Osteoblast (primary cell): Measurements from ENCODE around the gene TSPAN4. TPM values are rescaled to one million over a fixed set of nuclear protein-coding genes. Genes with fewer than 3 reads are reported as not detected.

Experiments used
- DNase-seq: peaks from one replicate; pipeline ENCODE4 v3.0.0; 2011; ENCODE audit warnings: low spot score, mixed read lengths; ENCODE audit not compliant: insufficient read length; ENCODE audit errors: missing footprints
- H2AFZ ChIP-seq: 2 replicates; pipeline ENCODE4 v1.6.0; 2011; ENCODE audit warnings: mild to moderate bottlenecking, low read length
- H3K27ac ChIP-seq: 2 replicates; pipeline ENCODE4 v1.5.1; 2011; ENCODE audit warnings: mild to moderate bottlenecking, low read depth, low read length, moderate library complexity
- H3K27me3 ChIP-seq: 2 replicates; pipeline ENCODE4 v1.6.0; 2012; ENCODE audit warnings: mild to moderate bottlenecking, control low read depth, inconsistent platforms, low read length, moderate library complexity; ENCODE audit not compliant: insufficient read depth
- H3K36me3 ChIP-seq: 2 replicates; pipeline ENCODE4 v1.5.1; 2011; ENCODE audit warnings: mild to moderate bottlenecking, low read length, control low read depth, moderate library complexity; ENCODE audit not compliant: insufficient read depth
- H3K4me1 ChIP-seq: 2 replicates; pipeline ENCODE4 v1.5.1; 2011; ENCODE audit warnings: mild to moderate bottlenecking, low read length, control low read depth, moderate library complexity; ENCODE audit not compliant: insufficient read depth
- H3K4me2 ChIP-seq: 2 replicates; pipeline ENCODE4 v1.6.0; 2011; ENCODE audit warnings: mild to moderate bottlenecking, low read length; ENCODE audit not compliant: insufficient read depth
- H3K4me3 ChIP-seq: fragments of 200-600 bp; sonication (generic); 3 replicates; pipeline ENCODE4 v1.5.1; 2012; ENCODE audit warnings: mild to moderate bottlenecking, low read length, inconsistent platforms; ENCODE audit not compliant: insufficient read depth
- H3K79me2 ChIP-seq: 2 replicates; pipeline ENCODE4 v1.6.0; 2012; ENCODE audit warnings: mild to moderate bottlenecking, low read length, control low read depth, inconsistent platforms; ENCODE audit not compliant: insufficient read depth
- H3K9me3 ChIP-seq: 2 replicates; pipeline ENCODE4 v1.5.1; 2011; ENCODE audit warnings: low read depth, low read length, control low read depth
- H4K20me1 ChIP-seq: 2 replicates; pipeline ENCODE4 v1.6.0; 2012; ENCODE audit warnings: mild to moderate bottlenecking, low read length, control low read depth; ENCODE audit not compliant: insufficient read depth
- total RNA-seq: library from RNA; depleted of rRNA; stranded (reverse); fragments of >200 nt; gene quantifications from 2 replicates; pipeline ENCODE4 v1.2.3, GENCODE V29; 2012
- TF ChIP-seq, protein P1 (sequence below): IDR thresholded peaks from 2 replicates; pipeline ENCODE4 v1.5.1; 2011; ENCODE audit warnings: mild to moderate bottlenecking, low read depth, low read length, moderate library complexity; ENCODE audit errors: extremely low read depth

The TSPAN4 gene
- total RNA-seq, 1 donor: 168 TPM

DNA sequence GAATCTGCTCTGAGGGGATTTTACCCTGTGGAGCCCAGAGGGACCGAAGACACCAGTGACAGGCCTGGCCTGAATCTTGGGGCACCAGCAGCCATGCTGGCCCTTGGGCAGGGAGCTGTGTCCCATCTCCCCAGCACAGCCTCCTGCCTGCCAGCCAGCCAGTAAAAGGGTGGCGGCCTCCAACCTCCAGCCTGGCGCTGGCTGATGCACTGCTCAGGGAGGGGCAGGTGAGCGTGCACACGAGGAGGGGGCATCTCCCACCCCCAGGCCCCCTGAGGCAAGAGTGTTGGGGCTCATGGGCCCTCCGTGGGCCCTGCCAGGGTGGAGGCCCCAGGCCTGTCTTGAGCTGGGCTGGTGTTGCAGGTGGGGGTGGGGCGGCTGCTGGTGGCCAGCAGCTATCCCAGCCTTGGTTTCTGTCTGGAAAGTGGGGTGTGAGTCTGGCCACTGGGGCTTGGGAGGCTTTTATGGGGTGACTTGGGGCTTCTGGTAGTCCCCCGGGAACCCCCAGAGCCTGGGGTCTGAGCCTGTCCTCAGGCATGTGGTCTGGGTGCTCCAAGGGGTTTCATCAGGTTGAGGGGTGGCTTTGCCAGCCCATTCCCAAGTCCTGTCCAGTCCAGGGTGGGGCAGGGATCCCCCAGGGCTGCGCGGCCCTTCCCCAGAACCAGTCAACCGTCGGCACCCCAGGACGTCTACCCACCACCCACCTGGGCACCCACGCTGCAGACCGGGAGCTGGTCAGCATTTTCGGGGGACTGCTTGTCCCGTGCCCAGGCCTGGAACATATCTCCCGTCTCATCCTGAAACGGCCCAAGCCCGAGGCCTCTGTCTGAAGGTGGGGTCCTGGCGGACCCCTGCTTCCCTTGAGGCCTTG lies 17.8 kb downstream of the TSPAN4 start:
- Histone ChIP-seq H3K4me2 (peak overlapping the region; percentile 56), H3K4me1 (peaks cover 7% of the 10 kb centered on the region), H3K79me2 (peaks cover 59% of the 10 kb centered on the region), H3K9me3 (no peaks in the 10 kb centered on the region), H3K4me3 (no peak overlapping the region), H3K27ac (peak overlapping the region; percentile 70), H4K20me1 (peaks cover 56% of the 10 kb centered on the region), H3K27me3 (no peaks in the 10 kb centered on the region), H3K36me3 (peaks cover 4% of the 10 kb centered on the region), H2AFZ (no peak overlapping the region)
- TF ChIP-seq, protein P1, sequence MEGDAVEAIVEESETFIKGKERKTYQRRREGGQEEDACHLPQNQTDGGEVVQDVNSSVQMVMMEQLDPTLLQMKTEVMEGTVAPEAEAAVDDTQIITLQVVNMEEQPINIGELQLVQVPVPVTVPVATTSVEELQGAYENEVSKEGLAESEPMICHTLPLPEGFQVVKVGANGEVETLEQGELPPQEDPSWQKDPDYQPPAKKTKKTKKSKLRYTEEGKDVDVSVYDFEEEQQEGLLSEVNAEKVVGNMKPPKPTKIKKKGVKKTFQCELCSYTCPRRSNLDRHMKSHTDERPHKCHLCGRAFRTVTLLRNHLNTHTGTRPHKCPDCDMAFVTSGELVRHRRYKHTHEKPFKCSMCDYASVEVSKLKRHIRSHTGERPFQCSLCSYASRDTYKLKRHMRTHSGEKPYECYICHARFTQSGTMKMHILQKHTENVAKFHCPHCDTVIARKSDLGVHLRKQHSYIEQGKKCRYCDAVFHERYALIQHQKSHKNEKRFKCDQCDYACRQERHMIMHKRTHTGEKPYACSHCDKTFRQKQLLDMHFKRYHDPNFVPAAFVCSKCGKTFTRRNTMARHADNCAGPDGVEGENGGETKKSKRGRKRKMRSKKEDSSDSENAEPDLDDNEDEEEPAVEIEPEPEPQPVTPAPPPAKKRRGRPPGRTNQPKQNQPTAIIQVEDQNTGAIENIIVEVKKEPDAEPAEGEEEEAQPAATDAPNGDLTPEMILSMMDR: no peak
- no peak for DNase-seq

DNA sequence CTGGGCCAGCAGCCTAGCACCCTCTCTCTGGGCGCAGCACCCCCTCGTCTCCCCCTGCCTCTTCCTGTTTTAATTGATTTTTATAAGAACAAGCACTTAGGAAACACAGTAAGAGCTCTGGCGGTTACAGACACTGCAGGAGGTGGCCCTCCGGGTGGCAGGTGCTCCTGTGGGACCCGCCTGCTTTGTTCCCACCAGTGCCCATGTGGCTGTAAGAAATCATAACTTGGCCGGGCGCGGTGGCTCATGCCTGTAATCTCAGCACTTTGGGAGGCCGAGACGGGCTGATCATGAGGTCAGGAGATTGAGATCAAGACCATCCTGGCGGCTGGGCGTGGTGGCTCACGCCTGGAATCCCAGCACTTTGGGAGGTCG lies 18.4 kb downstream of the TSPAN4 start:
- Histone ChIP-seq H3K27ac (no peak overlapping the region), H3K9me3 (no peaks in the 10 kb centered on the region), H3K79me2 (peaks cover 54% of the 10 kb centered on the region), H3K4me2 (no peak overlapping the region), H3K4me3 (no peak overlapping the region), H4K20me1 (peaks cover 55% of the 10 kb centered on the region), H3K27me3 (no peaks in the 10 kb centered on the region), H2AFZ (no peak overlapping the region), H3K36me3 (peaks cover 8% of the 10 kb centered on the region), H3K4me1 (peaks cover 7% of the 10 kb centered on the region)
- TF ChIP-seq, protein P1: no peak
- no peak for DNase-seq

DNA sequence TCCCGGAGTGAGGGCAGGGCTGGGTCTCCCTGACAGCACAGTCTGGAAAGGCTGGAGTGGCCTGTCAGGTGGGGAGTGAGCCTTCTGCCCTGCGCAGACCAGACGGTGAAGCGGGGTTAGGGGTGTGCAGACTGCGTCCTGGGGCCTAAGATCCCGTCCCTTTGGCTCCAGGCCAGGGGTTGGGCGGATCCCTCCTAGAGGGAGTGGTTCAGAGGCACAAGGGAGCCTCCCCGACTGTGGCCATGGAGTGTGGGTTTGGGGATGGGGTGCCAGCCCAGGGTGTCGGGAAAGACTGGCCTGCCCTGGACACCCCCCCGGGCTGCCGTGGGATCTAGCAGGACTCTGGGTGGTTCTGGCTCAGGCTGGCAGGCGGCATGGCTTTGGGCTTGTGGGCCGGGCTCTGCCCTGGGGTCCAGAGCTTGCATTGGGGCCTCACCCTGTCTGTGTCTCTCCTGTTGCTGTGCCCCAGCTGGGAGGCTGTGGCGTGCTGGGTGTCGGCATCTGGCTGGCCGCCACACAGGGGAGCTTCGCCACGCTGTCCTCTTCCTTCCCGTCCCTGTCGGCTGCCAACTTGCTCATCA lies 19.5 kb downstream of the TSPAN4 start:
- Histone ChIP-seq H3K79me2 (peaks cover 43% of the 10 kb centered on the region), H3K4me1 (peaks cover 7% of the 10 kb centered on the region), H2AFZ (no peak overlapping the region), H3K9me3 (no peaks in the 10 kb centered on the region), H3K4me3 (no peak overlapping the region), H3K27me3 (no peaks in the 10 kb centered on the region), H3K36me3 (peaks cover 13% of the 10 kb centered on the region), H3K4me2 (no peak overlapping the region), H3K27ac (no peak overlapping the region), H4K20me1 (peaks cover 54% of the 10 kb centered on the region)
- TF ChIP-seq, protein P1: no peak
- DNase-seq: no peak

DNA sequence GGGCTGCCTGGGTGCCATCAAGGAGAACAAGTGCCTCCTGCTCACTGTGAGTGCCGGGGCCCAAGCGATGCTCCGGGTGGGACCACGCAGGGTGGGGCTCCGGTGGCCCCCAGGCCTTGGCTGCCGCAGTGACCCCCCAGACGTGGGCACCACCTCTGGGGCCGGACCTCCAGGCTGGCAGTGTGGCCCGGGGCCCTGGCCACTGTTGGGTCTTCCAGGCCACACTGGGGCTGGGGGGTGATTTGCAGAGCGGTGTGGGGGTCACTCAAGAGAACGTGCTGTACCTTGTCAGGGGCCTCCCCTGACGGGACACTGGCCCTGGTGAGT lies 20.0 kb downstream of the TSPAN4 start:
- Histone ChIP-seq H3K4me2 (no peak overlapping the region), H3K36me3 (peaks cover 13% of the 10 kb centered on the region), H3K79me2 (peaks cover 41% of the 10 kb centered on the region), H3K27me3 (no peaks in the 10 kb centered on the region), H3K4me1 (peaks cover 7% of the 10 kb centered on the region), H3K9me3 (no peaks in the 10 kb centered on the region), H4K20me1 (peaks cover 53% of the 10 kb centered on the region), H3K4me3 (no peak overlapping the region), H3K27ac (no peak overlapping the region), H2AFZ (no peak overlapping the region)
- TF ChIP-seq, protein P1: no peak
- DNase-seq: no peak
